ENCODE measurements around the gene MAP4K4.
"Not testable (repeated sequence)": the region's sequence is repeated elsewhere in the genome, so short reads cannot be mapped to it uniquely, and the experiment has no call there.

The MAP4K4 gene

GRCh38 chr2:101736861-101737291, 39.4 kb downstream of the MAP4K4 start:
- no peak overlapping the region for H3K4me3 Mint-ChIP-seq
- H3K27me3 Mint-ChIP-seq (ENCODE audit: low read depth) = no peaks in the 10 kb centered on the region
- peaks cover 55% of the 10 kb centered on the region for H3K4me1 Mint-ChIP-seq (ENCODE audit: low read depth)
- H3K36me3 Mint-ChIP-seq (ENCODE audit: low read depth) = peaks cover 2% of the 10 kb centered on the region
- H3K9me3 Mint-ChIP-seq = no peaks in the 10 kb centered on the region
- peak overlapping the region; percentile 2 for H3K27ac Mint-ChIP-seq

DNA sequence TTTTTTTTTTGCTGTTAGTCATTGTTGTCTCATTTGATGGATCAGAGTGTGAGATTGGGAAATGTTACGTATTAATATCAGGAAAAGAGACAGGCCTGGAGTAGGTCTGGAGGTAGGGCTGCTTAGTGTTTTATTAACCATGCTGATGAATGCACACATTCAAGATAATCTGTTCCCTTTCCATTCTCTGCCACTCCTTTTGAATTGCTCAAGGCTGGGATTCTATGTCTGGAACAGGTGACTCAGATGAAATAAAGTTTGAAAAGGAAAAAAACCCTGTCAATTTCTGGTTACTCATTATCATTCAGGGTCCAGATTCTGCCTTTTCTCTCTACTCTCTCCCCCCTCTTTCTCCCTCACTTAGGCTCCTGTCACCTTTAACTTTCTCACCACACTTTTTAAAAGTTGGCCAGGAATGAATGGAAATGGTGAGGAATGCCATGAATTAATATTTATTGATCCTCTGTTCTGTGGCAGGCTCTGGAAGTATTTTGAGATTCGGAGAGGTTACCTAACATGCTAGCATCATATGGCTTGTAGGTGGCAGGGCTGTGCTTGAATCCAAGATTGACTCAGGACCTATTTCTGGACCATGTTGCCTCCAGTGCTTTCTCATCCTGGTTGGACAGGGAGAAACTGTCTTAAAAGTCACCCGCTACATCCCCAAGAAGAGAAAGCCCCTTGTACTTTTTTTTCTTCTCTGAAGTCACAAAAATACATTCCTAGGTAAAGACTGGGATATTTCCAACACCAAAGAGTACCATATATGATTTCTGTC, 40.2 kb downstream of the MAP4K4 start:
- no peaks in the 10 kb centered on the region for H3K9me3 Mint-ChIP-seq
- H3K36me3 Mint-ChIP-seq (ENCODE audit: low read depth) = peaks cover 2% of the 10 kb centered on the region
- peaks cover 56% of the 10 kb centered on the region for H3K4me1 Mint-ChIP-seq (ENCODE audit: low read depth)
- H3K27ac Mint-ChIP-seq = no peak overlapping the region
- no peak overlapping the region for H3K4me3 Mint-ChIP-seq
- no peaks in the 10 kb centered on the region for H3K27me3 Mint-ChIP-seq (ENCODE audit: low read depth)

GRCh38 chr2:101738649-101739048, 41.1 kb downstream of the MAP4K4 start:
- no peak overlapping the region for H3K27ac Mint-ChIP-seq
- H3K36me3 Mint-ChIP-seq (ENCODE audit: low read depth) = peaks cover 3% of the 10 kb centered on the region
- H3K4me3 Mint-ChIP-seq = no peak overlapping the region
- no peaks in the 10 kb centered on the region for H3K27me3 Mint-ChIP-seq (ENCODE audit: low read depth)
- H3K4me1 Mint-ChIP-seq (ENCODE audit: low read depth) = peaks cover 54% of the 10 kb centered on the region
- H3K9me3 Mint-ChIP-seq = no peaks in the 10 kb centered on the region

DNA sequence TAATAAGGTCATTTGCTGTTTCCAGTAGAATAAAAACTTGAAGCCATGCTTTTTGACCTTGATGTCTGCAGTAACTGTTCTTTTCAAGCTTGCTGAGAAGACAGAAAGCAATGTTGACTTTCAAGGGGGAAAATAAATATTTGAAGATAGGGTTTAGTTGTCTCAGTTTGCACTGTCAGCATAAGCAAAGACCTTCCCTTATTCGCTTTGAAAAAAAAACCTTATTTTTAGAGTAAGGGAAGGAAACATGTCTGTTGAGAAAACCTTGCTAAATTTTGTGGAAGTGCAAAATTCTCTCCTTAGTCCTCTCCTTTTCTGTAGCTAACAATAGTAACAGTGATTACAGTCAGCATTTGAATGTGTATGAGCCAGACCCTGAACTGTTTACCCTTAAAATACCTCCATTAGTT, 43.1 kb downstream of the MAP4K4 start:
- Mint-ChIP-seq H3K9me3 (no peaks in the 10 kb centered on the region), H3K27me3 (ENCODE audit: low read depth) (no peaks in the 10 kb centered on the region), H3K4me3 (no peak overlapping the region), H3K36me3 (ENCODE audit: low read depth) (peaks cover 5% of the 10 kb centered on the region), H3K27ac (no peak overlapping the region), H3K4me1 (ENCODE audit: low read depth) (peaks cover 57% of the 10 kb centered on the region)

DNA sequence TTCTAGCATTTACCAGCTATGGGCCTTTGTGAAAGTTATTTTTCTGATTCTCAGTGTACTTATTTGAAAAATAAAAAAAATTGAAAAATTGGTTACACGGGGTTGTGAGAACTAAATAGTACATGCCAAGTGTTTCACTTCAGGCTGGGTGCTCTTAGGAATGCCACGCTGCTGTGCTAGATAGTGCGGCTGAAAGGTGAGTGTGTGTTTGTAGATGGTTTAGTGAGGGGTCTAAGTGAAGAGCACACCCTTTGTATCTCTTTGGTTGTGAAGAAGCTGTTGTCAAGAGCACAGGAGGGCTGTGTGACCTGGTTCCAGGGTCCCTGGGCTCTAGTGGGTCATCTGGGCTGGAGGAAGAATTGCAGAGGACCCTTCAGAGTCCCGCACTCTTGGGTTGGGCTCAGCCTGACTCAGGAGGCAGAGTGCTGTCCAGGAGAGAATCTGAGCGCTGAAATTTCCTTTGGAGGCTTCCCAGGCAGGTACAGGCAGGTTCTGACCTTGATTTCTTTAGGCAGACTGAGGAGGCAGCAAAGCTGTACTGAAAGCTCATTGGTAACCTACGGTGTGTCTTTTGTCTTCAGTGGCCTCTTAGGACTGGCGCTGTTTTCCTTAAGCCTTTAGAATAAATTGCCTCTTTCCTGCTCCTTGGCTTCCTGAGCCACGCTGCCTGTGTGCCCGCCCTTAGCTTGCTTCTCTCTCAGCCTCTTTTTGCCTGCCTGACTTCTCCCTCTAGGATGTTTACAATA, 44.4 kb downstream of the MAP4K4 start:
- Mint-ChIP-seq H3K4me3 (no peak overlapping the region), H3K9me3 (no peaks in the 10 kb centered on the region), H3K4me1 (ENCODE audit: low read depth) (peaks cover 60% of the 10 kb centered on the region), H3K27me3 (ENCODE audit: low read depth) (no peaks in the 10 kb centered on the region), H3K36me3 (ENCODE audit: low read depth) (peaks cover 5% of the 10 kb centered on the region), H3K27ac (peak overlapping the region; percentile 43)

DNA sequence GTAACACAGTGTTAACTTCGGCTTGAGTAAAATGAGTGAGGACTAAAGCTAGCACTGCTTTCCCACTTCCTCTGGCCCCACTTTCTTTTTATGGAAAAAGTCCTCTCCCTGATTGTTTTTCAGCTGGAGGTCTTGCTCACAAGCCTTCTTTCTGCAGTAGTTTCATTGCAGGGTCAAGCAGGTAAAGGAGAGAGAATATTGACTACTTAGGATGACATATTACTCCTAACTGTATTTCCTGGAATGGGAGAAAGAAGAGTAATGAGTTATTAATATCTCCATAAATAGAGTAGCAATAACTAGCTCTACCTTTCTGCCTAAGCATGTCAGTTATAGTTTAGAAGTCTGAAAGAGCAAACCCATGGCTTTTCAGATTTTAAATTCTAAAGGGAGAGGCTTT, 45.0 kb downstream of the MAP4K4 start:
- H3K27ac Mint-ChIP-seq = no peak overlapping the region
- peaks cover 57% of the 10 kb centered on the region for H3K4me1 Mint-ChIP-seq (ENCODE audit: low read depth)
- no peak overlapping the region for H3K4me3 Mint-ChIP-seq
- H3K27me3 Mint-ChIP-seq (ENCODE audit: low read depth) = no peaks in the 10 kb centered on the region
- H3K36me3 Mint-ChIP-seq (ENCODE audit: low read depth) = peaks cover 5% of the 10 kb centered on the region
- no peaks in the 10 kb centered on the region for H3K9me3 Mint-ChIP-seq

DNA sequence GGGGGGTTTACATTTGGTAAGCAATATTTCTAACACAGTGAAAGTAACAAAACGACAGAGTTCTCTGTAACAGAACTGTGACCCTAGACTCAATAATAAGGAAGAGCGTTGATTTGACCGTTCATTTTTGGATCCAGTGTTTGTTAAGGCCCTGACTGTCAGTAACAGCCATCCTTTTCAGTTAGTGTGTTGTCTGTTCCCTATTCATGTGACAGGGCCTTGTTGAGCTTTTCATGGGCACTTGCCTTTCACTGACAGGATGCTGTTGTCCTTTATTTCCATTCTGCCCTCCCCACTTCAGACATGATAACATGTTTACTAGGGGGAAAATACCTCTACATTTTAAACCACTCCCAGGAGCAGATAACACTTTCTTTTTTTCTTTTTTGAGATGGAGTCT, 45.8 kb downstream of the MAP4K4 start:
- H3K27ac Mint-ChIP-seq = peak overlapping the region; percentile 50
- H3K4me3 Mint-ChIP-seq = peak overlapping the region; percentile 36
- no peaks in the 10 kb centered on the region for H3K27me3 Mint-ChIP-seq (ENCODE audit: low read depth)
- no peaks in the 10 kb centered on the region for H3K9me3 Mint-ChIP-seq
- H3K36me3 Mint-ChIP-seq (ENCODE audit: low read depth) = peaks cover 9% of the 10 kb centered on the region
- H3K4me1 Mint-ChIP-seq (ENCODE audit: low read depth) = peaks cover 52% of the 10 kb centered on the region

GRCh38 chr2:101744832-101745231, 47.3 kb downstream of the MAP4K4 start:
- Mint-ChIP-seq H3K9me3 (no peaks in the 10 kb centered on the region), H3K36me3 (ENCODE audit: low read depth) (peaks cover 10% of the 10 kb centered on the region), H3K27me3 (ENCODE audit: low read depth) (no peaks in the 10 kb centered on the region), H3K4me1 (ENCODE audit: low read depth) (peaks cover 49% of the 10 kb centered on the region), H3K4me3 (no peak overlapping the region), H3K27ac (no peak overlapping the region)

DNA sequence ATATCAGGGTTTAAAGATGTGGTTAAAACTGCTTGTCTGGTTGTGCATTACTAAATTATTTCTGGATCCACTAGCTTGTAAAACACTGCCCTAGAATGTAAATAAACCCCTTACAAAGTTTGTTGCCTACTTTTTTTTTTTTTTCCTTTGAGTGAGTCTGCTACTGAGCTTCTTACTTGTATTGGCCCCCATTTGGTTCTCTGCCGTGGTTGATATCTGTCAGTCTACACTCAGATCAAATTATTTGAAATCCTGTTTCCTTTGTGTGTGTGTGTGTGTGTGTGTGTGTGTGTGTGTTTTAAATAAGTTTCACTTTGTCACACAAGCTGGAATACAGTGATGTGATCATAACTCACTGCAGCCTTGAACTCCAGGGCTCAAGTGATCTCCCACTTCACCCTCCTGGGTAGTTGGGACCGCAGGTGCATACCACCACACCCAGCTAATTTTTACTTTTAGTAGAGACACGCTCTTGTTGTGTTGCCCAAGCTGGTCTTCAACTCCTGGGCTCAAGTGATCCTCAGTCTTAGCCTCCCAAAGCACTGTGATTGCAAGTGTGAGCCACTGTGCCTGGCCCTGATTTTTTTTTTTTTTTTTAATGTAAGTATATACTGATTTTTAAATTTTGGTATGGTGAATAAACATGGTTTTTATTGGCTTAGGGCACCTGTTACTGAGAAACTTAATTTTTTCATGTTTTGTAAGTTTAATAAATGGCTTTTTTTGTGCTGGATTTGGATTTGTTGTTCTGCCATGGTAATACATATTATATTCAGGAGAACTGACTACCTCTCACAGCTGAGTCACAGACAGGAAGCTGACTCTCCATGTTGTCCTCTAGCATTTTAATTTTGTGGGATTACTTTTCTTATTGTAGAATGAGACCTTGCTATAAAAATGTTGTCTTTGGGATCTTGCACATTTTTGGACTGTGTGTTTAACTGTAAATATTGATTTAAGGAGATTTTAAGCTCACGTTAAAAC, 48.5 kb downstream of the MAP4K4 start:
- H3K27me3 Mint-ChIP-seq (ENCODE audit: low read depth) = no peaks in the 10 kb centered on the region
- no peak overlapping the region for H3K4me3 Mint-ChIP-seq
- no peaks in the 10 kb centered on the region for H3K9me3 Mint-ChIP-seq
- peak overlapping the region; percentile 29 for H3K27ac Mint-ChIP-seq
- H3K4me1 Mint-ChIP-seq (ENCODE audit: low read depth) = peaks cover 48% of the 10 kb centered on the region
- H3K36me3 Mint-ChIP-seq (ENCODE audit: low read depth) = peaks cover 10% of the 10 kb centered on the region

DNA sequence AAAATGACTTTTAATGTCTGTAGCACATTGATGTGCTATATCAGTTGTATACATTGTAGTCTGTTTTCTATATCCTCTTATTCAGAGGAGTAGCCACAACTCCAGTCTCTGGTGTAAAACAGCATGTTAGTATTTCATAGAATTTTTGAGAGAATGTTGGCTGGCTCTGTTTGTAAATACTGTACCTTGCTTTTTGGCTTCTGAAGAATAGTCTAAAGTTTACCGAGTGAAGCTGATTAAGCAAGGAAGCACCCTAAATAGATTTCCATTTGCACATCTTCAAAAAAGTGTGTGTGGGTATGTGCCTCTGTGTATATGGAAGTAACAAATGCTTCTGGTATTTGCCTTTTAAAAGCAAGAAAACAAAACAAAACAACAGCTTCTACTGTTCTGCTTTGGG, 50.5 kb downstream of the MAP4K4 start:
- peaks cover 46% of the 10 kb centered on the region for H3K4me1 Mint-ChIP-seq (ENCODE audit: low read depth)
- no peaks in the 10 kb centered on the region for H3K27me3 Mint-ChIP-seq (ENCODE audit: low read depth)
- no peak overlapping the region for H3K27ac Mint-ChIP-seq

DNA sequence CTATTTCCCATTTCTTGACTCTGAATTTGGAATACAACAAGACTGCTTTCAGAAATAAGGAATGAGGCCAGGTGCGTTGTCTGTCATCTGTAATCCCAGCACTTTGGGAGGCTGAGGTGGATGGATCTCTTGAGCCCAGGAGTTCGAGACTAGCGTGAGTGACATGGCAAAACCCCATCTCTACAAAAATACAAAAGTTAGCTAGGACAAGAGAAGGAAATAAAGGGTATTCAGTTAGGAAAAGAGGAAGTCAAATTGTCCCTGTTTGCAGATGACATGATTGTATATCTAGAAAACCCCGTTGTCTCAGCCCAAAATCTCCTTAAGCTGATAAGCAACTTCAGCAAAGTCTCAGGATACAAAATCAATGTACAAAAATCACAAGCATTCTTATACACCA, 51.0 kb downstream of the MAP4K4 start:
- H3K36me3 Mint-ChIP-seq (ENCODE audit: low read depth); H3K27ac Mint-ChIP-seq: not testable (repeated sequence)

More for the DNA sequence above, 50.5 kb downstream of the MAP4K4 start:
- peaks cover 10% of the 10 kb centered on the region for H3K36me3 Mint-ChIP-seq (ENCODE audit: low read depth)
- H3K9me3 Mint-ChIP-seq = no peaks in the 10 kb centered on the region
- no peak overlapping the region for H3K4me3 Mint-ChIP-seq

GRCh38 chr2:101750688-101751087, 53.2 kb downstream of the MAP4K4 start:
- Mint-ChIP-seq H3K4me3 (no peak overlapping the region), H3K4me1 (ENCODE audit: low read depth) (peaks cover 41% of the 10 kb centered on the region), H3K36me3 (ENCODE audit: low read depth) (peaks cover 9% of the 10 kb centered on the region), H3K27me3 (ENCODE audit: low read depth) (no peaks in the 10 kb centered on the region), H3K9me3 (no peaks in the 10 kb centered on the region), H3K27ac (no peak overlapping the region)

More for the DNA sequence above, 51.0 kb downstream of the MAP4K4 start:
- H3K27me3 Mint-ChIP-seq (ENCODE audit: low read depth); H3K4me3 Mint-ChIP-seq; H3K9me3 Mint-ChIP-seq: not testable (repeated sequence)
- peaks cover 45% of the 10 kb centered on the region for H3K4me1 Mint-ChIP-seq (ENCODE audit: low read depth)

DNA sequence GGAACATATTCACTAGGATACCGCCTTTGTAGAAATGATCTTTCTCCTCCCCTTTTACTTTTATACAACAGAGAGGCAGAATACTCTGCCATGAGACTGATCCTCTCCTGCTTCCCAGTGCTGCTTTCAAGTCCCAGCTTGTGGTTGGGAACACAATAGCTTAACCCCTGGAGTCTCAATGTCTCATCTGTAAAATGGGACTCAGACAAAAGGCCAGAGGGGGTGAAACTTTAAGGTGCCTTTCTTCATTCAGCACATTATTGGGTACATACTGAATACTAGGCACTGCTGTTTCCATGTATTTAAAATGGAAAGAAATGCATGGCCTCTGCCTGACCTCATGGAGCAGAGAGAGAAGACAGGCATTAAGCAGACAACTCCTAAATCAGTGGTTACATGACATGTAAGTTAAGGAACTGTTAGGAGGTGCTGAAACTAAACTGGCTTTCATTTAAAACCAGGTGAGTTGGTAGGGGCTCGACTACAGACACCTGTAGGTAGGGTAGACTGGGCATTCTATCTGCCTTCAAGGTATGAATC, 53.8 kb downstream of the MAP4K4 start:
- H3K27ac Mint-ChIP-seq = no peak overlapping the region

More for the DNA sequence above, 53.8 kb downstream of the MAP4K4 start:
- Mint-ChIP-seq H3K27me3 (ENCODE audit: low read depth) (no peaks in the 10 kb centered on the region), H3K4me3 (no peak overlapping the region), H3K4me1 (ENCODE audit: low read depth) (peaks cover 36% of the 10 kb centered on the region), H3K9me3 (no peaks in the 10 kb centered on the region), H3K36me3 (ENCODE audit: low read depth) (peaks cover 10% of the 10 kb centered on the region)

All from T-helper 1 cell treated with Interleukin-12 subunit alpha and Interleukin-12 subunit beta and Interleukin-4 antibody, amounts not matched to agents 30 μg/mL and 1 μg/mL, for 36 hours (primary cell).